Measurements from ENCODE around the gene HAPLN2. TPM values are rescaled to one million over a fixed set of nuclear protein-coding genes. Genes with fewer than 3 reads are reported as not detected.

HAPLN2 gene
- total and polyA plus RNA-seq, 2 of the 8 experiments (the other 6 are each of a cell fraction or from before 2014, with no cell fraction given): 0.19 to 0.51 TPM

GRCh38 chr1:156589546-156589945, 29.7 kb upstream of the HAPLN2 start (continued):
- TF ChIP-seq MAFK (IDR thresholded peaks at IDR 0.05; ENCODE audit: low read depth, low read length): no peak
- no peak for TF ChIP-seq YY1 (IDR thresholded peaks at IDR 0.05; ENCODE audit: low read depth, low read length)
- TF ChIP-seq NANOG (IDR thresholded peaks at IDR 0.05; ENCODE audit: insufficient read depth, low read depth, low read length, poor library complexity, severe bottlenecking): no peak
- TF ChIP-seq CBX5 (IDR thresholded peaks at IDR 0.05; ENCODE audit: low read depth, low read length): no peak
- no peak for TF ChIP-seq SP4 (IDR thresholded peaks at IDR 0.05; ENCODE audit: low read length)

Measured in H1 (cell line).